Adrenal gland (tissue), 12 donors: ENCODE measurements around the gene PLGRKT. TPM values are rescaled to one million over a fixed set of nuclear protein-coding genes. Genes with fewer than 3 reads are reported as not detected.
A peak's percentile ranks its signal among the peaks of the same experiment; 100 is the strongest.

ENCODE experiments used
- DNase-seq, 7 donors: peaks; one replicate each; pipeline ENCODE4 v3.0.0-alpha.2; 2019 to 2020
- H3K27ac ChIP-seq, 5 donors: fragments of 200-600 bp; sonication (generic) in 4 of 5; 1 replicate in 3 of 5; 2 replicates in 2 of 5; pipeline versions ENCODE4 v1.5.1 to v1.8.0; 2016 to 2020; ENCODE audit warnings: mild to moderate bottlenecking in 1 of 5
- H3K27me3 ChIP-seq: fragments of 200-600 bp; 2 replicates; pipeline ENCODE4 v1.8.0; 2021
- H3K36me3 ChIP-seq, 2 donors: fragments of 200-600 bp; replicated peaks in 1 of 2; 1 replicate in 1 of 2; 2 replicates in 1 of 2; pipeline versions ENCODE4 v1.5.1 to v1.8.0; 2018 to 2022
- H3K4me1 ChIP-seq, 2 donors: fragments of 200-600 bp; replicated peaks in 1 of 2; 1 replicate in 1 of 2; 2 replicates in 1 of 2; pipeline versions ENCODE4 v1.5.1 to v1.8.0; 2018 to 2021
- H3K4me3 ChIP-seq, 4 donors: fragments of 200-600 bp; sonication (generic) in 3 of 4; one replicate each; pipeline ENCODE4 v1.5.1; 2016 to 2018
- H3K9me3 ChIP-seq, 3 donors: fragments of 200-600 bp; sonication (generic) in 1 of 3; replicated peaks in 1 of 3; 1 replicate in 2 of 3; 2 replicates in 1 of 3; pipeline versions ENCODE4 v1.5.1 to v1.8.0; 2016 to 2021
- CTCF ChIP-seq, 6 experiments: fragments of 450-650 bp in 4 of 6; fragments of 200-600 bp in 2 of 6; sonication (generic) in 1 of 6; IDR thresholded peaks; 1 replicate in 5 of 6; 2 replicates in 1 of 6; pipeline versions ENCODE4 v1.5.1 to v1.8.0; 2016 to 2021; ENCODE audit warnings: antibody characterized with exemption in 6 of 6, mild to moderate bottlenecking in 2 of 6, moderate library complexity in 1 of 6
- POLR2A ChIP-seq, 2 donors: fragments of 450-650 bp; IDR thresholded peaks; one replicate each; pipeline ENCODE4 v1.6.1; 2017; ENCODE audit warnings: antibody characterized with exemption in 2 of 2, mild to moderate bottlenecking in 2 of 2, moderate library complexity in 1 of 2
- WGBS, 4 donors: extraction: QIAGEN DNeasy Blood & Tissue Kit in 2 of 4; methylation state at CpG; one replicate each; pipeline versions ENCODE4 v1.1.5 to v1.1.7; 2013 to 2017; 5-methylcytosine and 5-hydroxymethylcytosine counted together
- intact Hi-C, 2 donors: fragments of 100-400 bp; cut with DNase I; formaldehyde crosslinking; loops; one replicate each; pipeline versions ENCODE4 v1.14.1 to v1.15.0; 2022 to 2023
- polyA plus RNA-seq, 3 donors: library from polyadenylated mRNA; stranded (reverse); fragments of 200-250 nt in 2 of 3; fragments of 350-450 nt in 1 of 3; fragmentation: Illumina TruSeq in 1 of 3; extraction: RNeasy Lipid Tissue Mini Kit (QIAGEN cat#74804) in 1 of 3; gene quantifications; one replicate each; pipeline ENCODE4 v1.2.3, GENCODE V29; 2013 to 2014
- total RNA-seq, 9 donors: library from RNA; depleted of rRNA in 4 of 9; stranded (reverse); fragments of >200 nt in 4 of 9; fragments of 120-200 nt in 1 of 9; fragmentation: NEBNext Ultra II Directional in 1 of 9; extraction: Animal tissue kit (Norgen Biotek cat#: 25700) in 1 of 9; gene quantifications; one replicate each; pipeline versions ENCODE4 v1.1.0 to v1.2.4, GENCODE V29; 2013 to 2023
- donor health status: healthy with polysubstance abuse.
- donor health status: Bipolar disorder and iron deficiency.
- donor health status: DM: yes; HTN: yes; CAD: no.
- donor health status: DM: no; HTN: no; CAD: no.
- donor health status: DM: no; HTN: no; CAD: no.
- donor health status: DM: yes; HTN: yes; CAD: no.

Gene PLGRKT
- total and polyA plus RNA-seq, 12 donors, result 7.2 to 32.0 (median 20.7) TPM

- Histone ChIP-seq H3K36me3 (no peaks in the 10 kb centered on the region), H3K4me1 (peaks cover 3 to 5% of the 10 kb centered on the region in 2 donors), H3K27me3 (no peaks in the 10 kb centered on the region), H3K27ac (no peak overlapping the region), H3K4me3 (no peak overlapping the region), H3K9me3 (no peaks in the 10 kb centered on the region)
- WGBS, 4 donors, result 42 to 51% (median 48%) methylated on average over 2 of the region's 2 CpGs
- TF ChIP-seq POLR2A (IDR thresholded peaks at IDR 0.05), result no peak
- peak; percentile 29 to 60 (median 58) for TF ChIP-seq CTCF (IDR thresholded peaks at IDR 0.05)
- peak in 6 of 7 donors; percentile 41 to 76 (median 61) for DNase-seq
- intact Hi-C loops, result loop anchor here in 1 of 2 donors (10.0 kb wide), 1 partner anchor 678 kb away; no protein-coding TSS in a partner anchor
Observed at GRCh38 chr9:5442400-5443011, 4.8 kb upstream of the PLGRKT start.

DNA sequence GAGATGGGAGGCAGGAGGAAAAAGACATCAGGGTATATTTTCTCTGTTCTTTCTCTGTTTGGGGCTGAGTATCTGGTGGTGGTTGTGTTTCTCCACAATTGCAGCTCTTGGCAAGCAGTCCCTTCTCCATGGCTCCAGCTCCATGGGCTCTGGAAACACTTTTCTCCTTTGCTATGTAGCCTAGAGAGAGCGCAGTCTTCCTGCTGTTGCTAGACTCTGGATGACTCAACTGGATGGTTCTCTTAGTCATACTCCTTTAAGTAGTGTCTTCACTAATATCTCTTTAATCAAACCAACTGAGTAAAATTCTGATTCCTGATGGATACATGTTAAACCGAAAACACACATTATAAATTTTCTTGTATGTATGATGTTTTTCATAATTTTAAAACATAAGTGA lies 3.3 kb upstream of the PLGRKT start:
- 86 to 94% (median 91%) methylated on average over 2 of the region's 2 CpGs for WGBS, 4 donors
- intact Hi-C loops, result loop anchor here in 1 of 2 donors (10.0 kb wide), 1 partner anchor 676 kb away; no protein-coding TSS in a partner anchor
- peaks cover 6 to 15% of the 10 kb centered on the region in 2 donors for H3K4me1 ChIP-seq
- H3K9me3 ChIP-seq, result no peaks in the 10 kb centered on the region
- no peaks in the 10 kb centered on the region for H3K27me3 ChIP-seq
- no peak for DNase-seq
- H3K27ac ChIP-seq, result no peak overlapping the region
- TF ChIP-seq POLR2A (IDR thresholded peaks at IDR 0.05), result no peak
- TF ChIP-seq CTCF (IDR thresholded peaks at IDR 0.05), result no peak
- H3K4me3 ChIP-seq, result no peak overlapping the region
- peaks cover 0 to 1% of the 10 kb centered on the region in 2 donors for H3K36me3 ChIP-seq

DNA sequence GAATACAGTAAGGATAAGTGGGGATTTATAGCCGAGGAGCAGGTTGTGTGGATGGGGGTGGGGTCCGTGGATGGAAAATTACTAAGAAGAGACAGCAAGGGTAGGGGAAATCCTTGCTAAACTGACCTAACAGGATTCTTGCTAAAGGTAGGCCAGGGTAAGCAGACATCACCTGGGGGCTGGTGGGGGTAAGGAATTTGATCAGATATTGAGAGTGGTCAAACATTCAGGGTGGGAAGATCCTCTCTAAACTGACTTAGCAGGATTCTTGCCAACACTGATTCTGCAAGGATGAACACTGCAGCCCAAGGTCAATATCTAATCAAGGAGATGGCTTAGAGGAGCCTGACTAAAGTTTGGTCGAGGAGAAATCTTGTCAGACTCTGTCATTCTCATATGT lies 2.7 kb upstream of the PLGRKT start:
- no peak overlapping the region for H3K27ac ChIP-seq
- intact Hi-C loops, result loop anchor here in 1 of 2 donors (10.0 kb wide), 1 partner anchor 676 kb away; no protein-coding TSS in a partner anchor
- H3K4me1 ChIP-seq, result peaks cover 6 to 15% of the 10 kb centered on the region in 2 donors
- H3K27me3 ChIP-seq, result no peaks in the 10 kb centered on the region
- no peaks in the 10 kb centered on the region for H3K9me3 ChIP-seq
- no peak overlapping the region for H3K4me3 ChIP-seq
- peaks cover 0 to 6% of the 10 kb centered on the region in 2 donors for H3K36me3 ChIP-seq
- no peak for DNase-seq
- TF ChIP-seq POLR2A (IDR thresholded peaks at IDR 0.05) (no peak), CTCF (IDR thresholded peaks at IDR 0.05) (no peak)
- WGBS, 4 donors, result 62 to 76% (median 74%) methylated on average over 3 of the region's 3 CpGs

DNA sequence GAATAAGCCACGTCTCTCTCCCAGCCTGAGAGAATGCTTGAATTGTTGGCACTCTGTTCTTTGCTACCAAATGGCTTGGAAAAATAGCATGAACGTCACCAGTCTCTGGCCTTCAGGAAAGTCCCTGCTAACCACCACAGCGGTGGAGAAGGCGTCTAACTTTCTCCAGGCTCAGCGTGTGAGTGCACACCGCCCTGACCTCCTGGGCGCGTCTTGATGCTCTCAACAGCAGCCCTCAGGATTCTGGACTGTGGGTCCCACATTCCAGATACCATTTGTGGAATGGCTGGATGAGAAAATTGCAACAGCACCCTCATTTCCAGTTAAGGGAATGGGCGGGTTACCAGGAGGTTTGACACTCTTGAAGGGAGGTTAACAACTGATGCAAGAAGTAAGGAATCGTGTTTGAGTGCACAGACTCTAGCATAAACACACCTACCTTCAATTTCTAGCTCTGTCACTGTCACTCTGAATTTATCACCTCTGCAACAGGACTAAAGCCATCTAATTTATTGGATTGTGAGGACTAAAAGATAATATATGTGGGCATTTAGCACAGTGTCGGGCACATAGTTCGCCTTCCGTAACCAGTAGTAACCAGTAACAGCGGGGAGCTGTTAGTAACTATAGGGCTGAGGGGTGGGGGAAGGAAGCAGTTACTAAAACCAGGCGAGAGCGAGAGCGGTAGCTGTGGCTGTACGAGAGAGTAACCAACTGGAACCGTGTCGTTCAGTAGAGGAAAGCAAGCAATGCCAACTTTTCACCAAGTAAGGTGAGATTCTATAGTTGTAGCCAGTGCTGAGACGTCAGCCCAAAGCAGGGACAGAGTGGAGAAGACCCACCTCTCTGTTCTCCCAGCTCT lies 807 bp upstream of the PLGRKT start:
- H3K4me1 ChIP-seq, result peaks cover 6 to 15% of the 10 kb centered on the region in 2 donors
- H3K9me3 ChIP-seq, result no peaks in the 10 kb centered on the region
- H3K4me3 ChIP-seq, result peak overlapping the region in 1 of 4 donors; percentile 72
- peak in 5 of 7 donors; percentile 21 to 46 (median 37) for DNase-seq
- H3K27ac ChIP-seq, result peak overlapping the region in 4 of 5 donors; percentile 73 to 96 (median 88)
- H3K27me3 ChIP-seq, result no peaks in the 10 kb centered on the region
- 68 to 71% (median 69%) methylated on average over 18 to 21 of the region's 21 CpGs for WGBS, 4 donors
- TF ChIP-seq CTCF (IDR thresholded peaks at IDR 0.05), result no peak
- TF ChIP-seq POLR2A (IDR thresholded peaks at IDR 0.05), result no peak
- H3K36me3 ChIP-seq, result peaks cover 0 to 6% of the 10 kb centered on the region in 2 donors
- intact Hi-C loops, result loop anchor here in 1 of 2 donors (10.0 kb wide), 1 partner anchor 674 kb away; no protein-coding TSS in a partner anchor
